ENCODE results near the gene SH3BGRL2. TPM values are rescaled to one million over a fixed set of nuclear protein-coding genes. Genes with fewer than 3 reads are reported as not detected.

Gene SH3BGRL2
- total and polyA plus RNA-seq, 2 donors (not counting 1 experiment from before 2014, with no cell fraction given) = 0.01 TPM; not detected in 1

DNA sequence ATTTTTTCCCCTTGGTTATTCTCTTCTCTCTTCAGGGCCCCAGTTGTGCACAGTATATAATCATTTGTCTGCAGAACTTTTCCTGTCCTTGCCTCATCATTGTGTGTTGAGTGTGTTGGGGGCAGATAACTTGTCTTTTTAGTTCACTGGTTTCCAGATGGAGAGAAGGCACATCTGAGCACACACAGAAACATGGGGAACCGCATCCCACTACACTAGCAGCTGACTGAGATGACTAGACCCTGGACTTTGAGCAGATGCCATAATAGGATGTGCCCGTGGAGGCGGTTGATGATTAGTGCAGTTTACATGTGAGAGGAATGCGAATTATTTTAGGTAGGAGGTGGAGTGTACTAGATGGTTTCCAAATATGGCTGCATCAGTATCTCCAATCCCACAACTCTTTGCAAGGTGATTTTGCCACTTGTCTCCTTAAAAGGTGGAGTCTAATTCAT lies 26.5 kb upstream of the SH3BGRL2 start:
- Histone ChIP-seq H3K27ac (ENCODE audit: low read length in 2 of 2) (no peak overlapping the region), H2AFZ (ENCODE audit: insufficient read depth, low read depth, low read length, poor library complexity, severe bottlenecking) (no peak overlapping the region), H3K36me3 (replicated peaks in 1 of 2; ENCODE audit: control extremely low read depth in 1 of 2, control insufficient read depth in 1 of 2, extremely low read depth in 1 of 2, insufficient read depth in 2 of 2, low read length in 1 of 2) (no peaks in the 10 kb centered on the region), H3K79me2 (ENCODE audit: control insufficient read depth, insufficient read depth, low read length) (no peaks in the 10 kb centered on the region), H3K4me3 (ENCODE audit: control extremely low read depth in 1 of 5, extremely low read depth in 1 of 5, insufficient read depth in 1 of 5, low read depth in 2 of 5, low read length in 4 of 5) (no peak overlapping the region), H3K4me2 (replicated peaks; ENCODE audit: low read depth, low read length, poor library complexity, severe bottlenecking) (no peak overlapping the region), H3K27me3 (replicated peaks in 1 of 4; ENCODE audit: control extremely low read depth in 1 of 4, control insufficient read depth in 3 of 4, insufficient read depth in 4 of 4, low read length in 3 of 4) (no peaks in the 10 kb centered on the region), H4K20me1 (ENCODE audit: control insufficient read depth, insufficient read depth, low read length, poor library complexity, severe bottlenecking) (no peaks in the 10 kb centered on the region), H3K9me3 (ENCODE audit: control extremely low read depth in 1 of 3, control insufficient read depth in 2 of 3, insufficient read depth in 1 of 3, low read length in 2 of 3) (no peaks in the 10 kb centered on the region), H3K9ac (ENCODE audit: low read length) (no peak overlapping the region), H3K4me1 (ENCODE audit: control insufficient read depth in 2 of 2, insufficient read depth in 2 of 2, low read length in 2 of 2) (no peaks in the 10 kb centered on the region)
- DNase-seq = no peak
- ChIA-PET POLR2A (no interaction called here), CTCF (no interaction called here)
- H3K4me1 Mint-ChIP-seq = no peaks in the 10 kb centered on the region
- H3K27me3 Mint-ChIP-seq = peaks cover 6% of the 10 kb centered on the region
- no peak overlapping the region for H3K4me3 Mint-ChIP-seq
- H3K27ac Mint-ChIP-seq = no peak overlapping the region
- intact Hi-C loops (cut with micrococcal nuclease) = no loop called here
- no peak for ATAC-seq (ENCODE audit: low read depth)
- no peak for TF ChIP-seq EZH2 (IDR thresholded peaks at IDR 0.05; ENCODE audit: borderline replicate concordance, insufficient read depth, low read depth, low read length, poor library complexity, severe bottlenecking)
- TF ChIP-seq, protein P1, sequence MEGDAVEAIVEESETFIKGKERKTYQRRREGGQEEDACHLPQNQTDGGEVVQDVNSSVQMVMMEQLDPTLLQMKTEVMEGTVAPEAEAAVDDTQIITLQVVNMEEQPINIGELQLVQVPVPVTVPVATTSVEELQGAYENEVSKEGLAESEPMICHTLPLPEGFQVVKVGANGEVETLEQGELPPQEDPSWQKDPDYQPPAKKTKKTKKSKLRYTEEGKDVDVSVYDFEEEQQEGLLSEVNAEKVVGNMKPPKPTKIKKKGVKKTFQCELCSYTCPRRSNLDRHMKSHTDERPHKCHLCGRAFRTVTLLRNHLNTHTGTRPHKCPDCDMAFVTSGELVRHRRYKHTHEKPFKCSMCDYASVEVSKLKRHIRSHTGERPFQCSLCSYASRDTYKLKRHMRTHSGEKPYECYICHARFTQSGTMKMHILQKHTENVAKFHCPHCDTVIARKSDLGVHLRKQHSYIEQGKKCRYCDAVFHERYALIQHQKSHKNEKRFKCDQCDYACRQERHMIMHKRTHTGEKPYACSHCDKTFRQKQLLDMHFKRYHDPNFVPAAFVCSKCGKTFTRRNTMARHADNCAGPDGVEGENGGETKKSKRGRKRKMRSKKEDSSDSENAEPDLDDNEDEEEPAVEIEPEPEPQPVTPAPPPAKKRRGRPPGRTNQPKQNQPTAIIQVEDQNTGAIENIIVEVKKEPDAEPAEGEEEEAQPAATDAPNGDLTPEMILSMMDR (IDR thresholded peaks at IDR 0.05) = no peak
- no peaks in the 10 kb centered on the region for H3K9me3 Mint-ChIP-seq (ENCODE audit: insufficient read depth)
- WGBS (ENCODE audit: insufficient coverage) = 100% methylated on average over 1 of the region's 4 CpGs

DNA sequence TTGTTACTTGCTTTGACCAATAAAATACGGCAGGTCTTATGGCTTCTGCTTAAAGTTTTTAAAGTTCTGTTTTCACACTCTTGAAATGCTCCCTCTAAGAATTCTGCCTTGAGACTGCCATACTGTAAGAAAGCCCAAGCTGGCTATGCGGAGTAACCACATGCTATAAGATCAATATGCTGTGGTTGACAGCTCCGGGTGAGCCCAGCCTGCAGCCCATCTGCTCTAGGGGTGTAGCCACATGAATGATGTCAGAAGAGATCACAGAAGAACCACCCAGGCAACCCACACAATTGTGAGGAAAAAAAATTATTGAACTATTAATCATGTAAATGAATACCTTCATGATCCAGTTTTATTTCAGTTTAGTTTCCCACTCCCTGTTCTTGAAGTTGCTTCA lies 26.1 kb upstream of the SH3BGRL2 start:
- Histone ChIP-seq H3K4me3 (ENCODE audit: control extremely low read depth in 1 of 5, extremely low read depth in 1 of 5, insufficient read depth in 1 of 5, low read depth in 2 of 5, low read length in 4 of 5) (no peak overlapping the region), H3K4me1 (ENCODE audit: control insufficient read depth in 2 of 2, insufficient read depth in 2 of 2, low read length in 2 of 2) (no peaks in the 10 kb centered on the region), H3K36me3 (replicated peaks in 1 of 2; ENCODE audit: control extremely low read depth in 1 of 2, control insufficient read depth in 1 of 2, extremely low read depth in 1 of 2, insufficient read depth in 2 of 2, low read length in 1 of 2) (no peaks in the 10 kb centered on the region), H3K9ac (ENCODE audit: low read length) (no peak overlapping the region), H2AFZ (ENCODE audit: insufficient read depth, low read depth, low read length, poor library complexity, severe bottlenecking) (no peak overlapping the region), H4K20me1 (ENCODE audit: control insufficient read depth, insufficient read depth, low read length, poor library complexity, severe bottlenecking) (no peaks in the 10 kb centered on the region), H3K79me2 (ENCODE audit: control insufficient read depth, insufficient read depth, low read length) (no peaks in the 10 kb centered on the region), H3K27me3 (replicated peaks in 1 of 4; ENCODE audit: control extremely low read depth in 1 of 4, control insufficient read depth in 3 of 4, insufficient read depth in 4 of 4, low read length in 3 of 4) (no peaks in the 10 kb centered on the region), H3K9me3 (ENCODE audit: control extremely low read depth in 1 of 3, control insufficient read depth in 2 of 3, insufficient read depth in 1 of 3, low read length in 2 of 3) (no peaks in the 10 kb centered on the region), H3K27ac (ENCODE audit: low read length in 2 of 2) (no peak overlapping the region), H3K4me2 (replicated peaks; ENCODE audit: low read depth, low read length, poor library complexity, severe bottlenecking) (no peak overlapping the region)
- Mint-ChIP-seq H3K27ac (no peak overlapping the region), H3K4me3 (no peak overlapping the region), H3K27me3 (peaks cover 6% of the 10 kb centered on the region), H3K4me1 (no peaks in the 10 kb centered on the region), H3K9me3 (ENCODE audit: insufficient read depth) (no peaks in the 10 kb centered on the region)
- DNase-seq (no peak), ATAC-seq (ENCODE audit: low read depth) (no peak)
- intact Hi-C loops (cut with micrococcal nuclease) = no loop called here
- ChIA-PET POLR2A (no interaction called here), CTCF (no interaction called here)
- WGBS (ENCODE audit: insufficient coverage) = 100% methylated on average over 1 of the region's 3 CpGs
- no peak for TF ChIP-seq EZH2 (IDR thresholded peaks at IDR 0.05; ENCODE audit: borderline replicate concordance, insufficient read depth, low read depth, low read length, poor library complexity, severe bottlenecking)
- TF ChIP-seq, protein P1 (IDR thresholded peaks at IDR 0.05) = no peak

Measured in B cell (primary cell).